Measurements from ENCODE around the gene TCFL5.

DNA sequence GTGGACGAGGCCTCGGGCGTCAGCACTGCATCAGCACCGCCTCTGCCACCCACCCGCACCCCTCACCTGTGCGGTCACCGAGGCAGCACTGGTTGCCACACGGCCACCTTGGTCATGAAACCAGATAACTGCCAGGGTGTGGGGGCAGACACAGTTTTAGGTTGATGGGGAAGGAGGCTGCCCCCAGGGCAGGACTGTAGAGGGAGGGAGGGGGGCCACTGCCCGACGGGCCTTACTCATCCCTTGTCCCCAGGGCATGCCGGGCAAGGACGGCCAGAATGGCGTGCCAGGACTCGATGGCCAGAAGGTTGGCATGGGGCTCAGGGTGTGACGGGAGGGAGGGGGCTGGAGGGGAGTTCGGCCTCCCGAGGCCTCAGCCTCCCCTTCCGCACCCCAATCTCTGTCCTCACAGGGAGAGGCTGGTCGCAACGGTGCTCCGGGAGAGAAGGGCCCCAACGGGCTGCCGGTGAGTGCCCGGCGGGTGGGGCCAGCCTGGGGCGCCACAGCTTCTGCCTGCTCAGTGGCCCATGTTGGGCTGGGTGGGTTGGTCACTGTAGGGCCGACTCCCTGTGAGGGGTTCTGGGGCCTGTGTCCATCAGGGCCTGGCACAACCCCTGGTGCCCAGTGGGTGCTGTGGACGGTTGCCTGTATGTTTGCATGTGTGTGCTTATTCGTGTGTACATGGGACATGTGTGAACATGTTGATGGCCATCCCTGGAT is 33.0 kb downstream of the TCFL5 start:
- TF ChIP-seq, protein P1, sequence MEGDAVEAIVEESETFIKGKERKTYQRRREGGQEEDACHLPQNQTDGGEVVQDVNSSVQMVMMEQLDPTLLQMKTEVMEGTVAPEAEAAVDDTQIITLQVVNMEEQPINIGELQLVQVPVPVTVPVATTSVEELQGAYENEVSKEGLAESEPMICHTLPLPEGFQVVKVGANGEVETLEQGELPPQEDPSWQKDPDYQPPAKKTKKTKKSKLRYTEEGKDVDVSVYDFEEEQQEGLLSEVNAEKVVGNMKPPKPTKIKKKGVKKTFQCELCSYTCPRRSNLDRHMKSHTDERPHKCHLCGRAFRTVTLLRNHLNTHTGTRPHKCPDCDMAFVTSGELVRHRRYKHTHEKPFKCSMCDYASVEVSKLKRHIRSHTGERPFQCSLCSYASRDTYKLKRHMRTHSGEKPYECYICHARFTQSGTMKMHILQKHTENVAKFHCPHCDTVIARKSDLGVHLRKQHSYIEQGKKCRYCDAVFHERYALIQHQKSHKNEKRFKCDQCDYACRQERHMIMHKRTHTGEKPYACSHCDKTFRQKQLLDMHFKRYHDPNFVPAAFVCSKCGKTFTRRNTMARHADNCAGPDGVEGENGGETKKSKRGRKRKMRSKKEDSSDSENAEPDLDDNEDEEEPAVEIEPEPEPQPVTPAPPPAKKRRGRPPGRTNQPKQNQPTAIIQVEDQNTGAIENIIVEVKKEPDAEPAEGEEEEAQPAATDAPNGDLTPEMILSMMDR (IDR thresholded peaks at IDR 0.05; ENCODE audit: low read length): no peak
- no peak for TF ChIP-seq EZH2 (optimal IDR thresholded peaks at IDR 0.05; ENCODE audit: low read depth, low read length)
